ACC112 (cell line): ENCODE results near the gene VSTM2L.

Experiments
- H2AFZ ChIP-seq: fragments of 200-600 bp; sonication (generic); one replicate; pipeline ENCODE4 v1.6.0; 2017; ENCODE audit warnings: antibody characterized with exemption, low read length; ENCODE audit not compliant: unreplicated experiment
- H3K27ac ChIP-seq: fragments of 200-600 bp; sonication (generic); 2 replicates; pipeline ENCODE4 v1.5.1; 2014; ENCODE audit warnings: low read depth, mild to moderate bottlenecking, antibody characterized with exemption, low read length, moderate library complexity
- H3K27me3 ChIP-seq: fragments of 200-600 bp; sonication (generic); 2 replicates; pipeline ENCODE4 v1.6.1; 2014; ENCODE audit warnings: mild to moderate bottlenecking, antibody characterized with exemption, low read length, moderate library complexity, mixed read lengths; ENCODE audit not compliant: insufficient read depth
- H3K36me3 ChIP-seq: fragments of 200-600 bp; sonication (generic); 2 replicates; pipeline ENCODE4 v1.6.1; 2016; ENCODE audit warnings: mild to moderate bottlenecking, antibody characterized with exemption, low read length, moderate library complexity, mixed read lengths; ENCODE audit not compliant: insufficient read depth
- H3K4me1 ChIP-seq: fragments of 200-600 bp; sonication (generic); one replicate; pipeline ENCODE4 v1.6.1; 2016; ENCODE audit warnings: low read length, mixed read lengths; ENCODE audit not compliant: insufficient read depth, unreplicated experiment, control insufficient read depth
- H3K4me3 ChIP-seq: fragments of 200-600 bp; sonication (generic); 2 replicates; pipeline ENCODE4 v1.5.1; 2014; ENCODE audit warnings: mild to moderate bottlenecking, low read depth, low read length
- H3K79me2 ChIP-seq: fragments of 200-600 bp; sonication (generic); one replicate; pipeline ENCODE4 v1.6.0; 2016; ENCODE audit warnings: low read length; ENCODE audit not compliant: control insufficient read depth, unreplicated experiment, insufficient read depth

VSTM2L gene

GRCh38 chr20:37932919-37933318 lies 30.0 kb downstream of the VSTM2L start:
- Histone ChIP-seq H3K79me2 (no peaks in the 10 kb centered on the region), H3K27me3 (peaks cover 20% of the 10 kb centered on the region; the same call in 1 of the 2 replicates)

DNA sequence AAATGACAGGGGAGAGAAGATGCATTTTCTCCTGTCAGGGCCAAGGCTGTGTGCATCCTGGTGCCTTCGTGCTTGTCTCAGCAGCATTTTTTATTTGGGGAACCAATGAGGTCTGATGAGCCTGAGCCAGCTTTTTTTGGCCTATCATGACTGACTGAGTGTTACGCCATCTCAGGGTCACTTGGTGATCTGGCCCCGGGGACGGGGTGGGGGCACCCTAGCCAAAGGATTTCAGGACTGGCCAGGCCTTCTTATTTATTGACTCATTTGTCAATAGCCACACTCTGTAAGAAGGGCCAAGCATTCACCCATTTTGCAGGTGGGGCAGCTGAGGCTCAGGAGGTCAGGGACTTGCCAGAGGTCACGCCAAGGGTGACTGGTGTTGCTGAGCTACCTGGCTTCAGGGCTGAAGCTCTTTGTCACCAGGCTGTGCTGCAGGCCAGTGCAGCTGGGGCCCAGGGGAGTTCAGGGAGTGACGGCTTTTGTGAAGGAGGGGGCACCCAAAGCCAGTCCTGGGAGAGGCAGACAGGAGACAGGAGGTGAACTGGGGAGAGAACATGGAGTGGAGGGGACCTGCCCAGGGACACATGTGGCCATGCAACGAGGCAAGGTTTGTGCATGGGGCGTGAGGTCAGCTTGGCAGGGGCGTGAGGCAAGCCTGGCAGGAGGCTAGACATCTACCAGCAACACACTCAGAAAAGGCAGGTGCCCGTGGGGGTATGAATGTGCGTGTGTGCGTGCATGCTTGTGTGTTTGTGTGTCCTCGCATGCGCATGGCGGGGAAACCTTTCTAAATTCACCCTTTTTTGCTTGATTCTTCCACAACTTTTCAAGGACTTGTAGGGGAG lies 31.1 kb downstream of the VSTM2L start:
- H3K4me1 ChIP-seq: no peaks in the 10 kb centered on the region
- H3K36me3 ChIP-seq: no peaks in the 10 kb centered on the region
- H2AFZ ChIP-seq: no peak overlapping the region
- no peaks in the 10 kb centered on the region for H3K79me2 ChIP-seq
- no peak overlapping the region for H3K4me3 ChIP-seq
- H3K27ac ChIP-seq: no peak overlapping the region
- H3K27me3 ChIP-seq: peaks cover 17% of the 10 kb centered on the region; the same call in 1 of the 2 replicates

More at GRCh38 chr20:37932919-37933318, 30.0 kb downstream of the VSTM2L start:
- no peaks in the 10 kb centered on the region for H3K36me3 ChIP-seq
- no peak overlapping the region for H2AFZ ChIP-seq
- no peaks in the 10 kb centered on the region for H3K4me1 ChIP-seq
- no peak overlapping the region for H3K27ac ChIP-seq
- H3K4me3 ChIP-seq: no peak overlapping the region

DNA sequence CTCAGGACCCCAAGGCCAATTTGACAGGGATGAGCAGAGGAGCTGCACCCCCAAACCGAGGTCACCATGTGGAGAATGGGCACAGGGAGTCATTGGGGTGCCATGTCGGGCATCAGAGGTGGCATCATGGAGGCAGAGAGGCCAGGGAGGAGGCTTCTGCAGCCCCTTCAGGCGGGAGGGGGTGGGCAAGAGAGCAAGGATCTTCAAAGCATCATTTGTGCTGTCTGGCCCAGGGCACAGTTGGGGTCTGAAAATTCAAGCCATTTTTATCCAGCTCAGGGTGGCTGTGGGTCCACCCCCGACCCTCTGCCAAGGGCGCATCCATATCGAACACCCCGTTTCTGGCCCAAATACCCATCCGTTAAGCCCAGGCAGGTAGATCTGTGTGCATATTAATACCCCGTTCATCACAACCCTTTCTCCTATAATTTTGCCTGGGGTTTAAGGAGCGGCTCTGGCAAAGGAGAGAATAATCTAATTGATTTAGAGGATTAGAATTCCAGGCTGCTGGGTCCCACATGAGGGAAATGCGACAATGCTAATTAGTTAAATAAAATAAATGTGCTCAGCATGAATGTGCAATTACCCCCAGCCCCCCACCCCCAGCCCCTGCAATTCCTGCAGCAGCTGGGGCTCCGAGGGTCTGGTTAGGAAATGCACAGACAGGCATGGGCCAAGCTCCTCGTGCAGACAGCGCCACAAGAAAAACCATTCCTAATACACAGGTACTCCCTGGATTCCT lies 31.9 kb downstream of the VSTM2L start:
- Histone ChIP-seq H3K27me3 (peaks cover 11% of the 10 kb centered on the region; the same call in 1 of the 2 replicates), H3K79me2 (no peaks in the 10 kb centered on the region), H2AFZ (no peak overlapping the region), H3K4me1 (no peaks in the 10 kb centered on the region), H3K27ac (no peak overlapping the region), H3K4me3 (no peak overlapping the region), H3K36me3 (no peaks in the 10 kb centered on the region)

DNA sequence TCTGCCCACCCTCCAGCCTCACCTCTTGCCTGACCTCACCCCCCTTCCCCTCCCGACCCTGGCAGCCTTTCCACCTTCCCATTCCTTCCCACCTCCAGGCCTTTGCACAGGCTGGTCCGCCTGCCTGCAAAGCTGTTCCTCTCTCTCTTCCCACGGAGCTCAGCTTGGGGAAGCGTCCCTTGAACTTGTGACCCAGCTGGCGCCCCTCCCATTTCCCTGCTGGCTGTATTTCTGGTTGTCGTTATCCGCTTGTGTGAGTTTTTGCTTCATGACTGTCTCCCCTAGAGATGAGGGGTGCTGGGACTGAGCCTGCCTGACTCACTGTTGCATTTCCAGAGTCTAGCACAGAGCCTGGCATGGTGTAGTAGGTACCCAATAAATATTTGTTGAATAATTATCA lies 32.5 kb downstream of the VSTM2L start:
- no peak overlapping the region for H3K4me3 ChIP-seq
- no peaks in the 10 kb centered on the region for H3K4me1 ChIP-seq
- H3K79me2 ChIP-seq: no peaks in the 10 kb centered on the region
- no peaks in the 10 kb centered on the region for H3K36me3 ChIP-seq
- no peak overlapping the region for H2AFZ ChIP-seq
- no peak overlapping the region for H3K27ac ChIP-seq
- peaks cover 4% of the 10 kb centered on the region; the same call in 1 of the 2 replicates for H3K27me3 ChIP-seq

DNA sequence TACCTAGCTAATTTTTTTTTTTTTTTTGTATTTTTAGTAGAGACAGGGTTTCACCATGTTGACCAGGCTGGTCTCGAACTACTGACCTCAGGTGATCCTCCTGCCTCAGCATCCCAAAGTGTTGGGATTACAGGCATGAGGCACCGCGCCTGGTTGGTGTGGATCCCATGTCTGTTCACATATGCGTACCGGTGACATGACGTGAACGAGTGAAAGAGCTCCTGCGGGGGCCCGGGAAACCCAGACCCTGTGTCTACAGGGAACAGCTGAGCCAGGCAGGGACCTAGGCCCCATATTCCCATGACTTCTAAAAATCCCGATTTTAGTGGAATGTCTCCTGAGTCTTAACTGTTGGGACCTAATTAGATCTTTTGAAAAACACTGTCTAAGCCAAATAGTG lies 33.1 kb downstream of the VSTM2L start:
- Histone ChIP-seq H3K27ac (no peak overlapping the region), H3K27me3 (peaks cover 1% of the 10 kb centered on the region; the same call in 1 of the 2 replicates), H3K36me3 (no peaks in the 10 kb centered on the region), H2AFZ (no peak overlapping the region), H3K4me1 (no peaks in the 10 kb centered on the region), H3K79me2 (no peaks in the 10 kb centered on the region), H3K4me3 (no peak overlapping the region)

GRCh38 chr20:37936451-37936850 lies 33.5 kb downstream of the VSTM2L start:
- Histone ChIP-seq H3K27me3 (no peaks in the 10 kb centered on the region; the same call in 1 of the 2 replicates), H3K27ac (no peak overlapping the region), H3K36me3 (no peaks in the 10 kb centered on the region), H2AFZ (no peak overlapping the region), H3K4me3 (no peak overlapping the region), H3K79me2 (no peaks in the 10 kb centered on the region), H3K4me1 (no peaks in the 10 kb centered on the region)

- no peak overlapping the region for H3K27ac ChIP-seq
Measured at GRCh38 chr20:37937686-37938085, 34.8 kb downstream of the VSTM2L start.

DNA sequence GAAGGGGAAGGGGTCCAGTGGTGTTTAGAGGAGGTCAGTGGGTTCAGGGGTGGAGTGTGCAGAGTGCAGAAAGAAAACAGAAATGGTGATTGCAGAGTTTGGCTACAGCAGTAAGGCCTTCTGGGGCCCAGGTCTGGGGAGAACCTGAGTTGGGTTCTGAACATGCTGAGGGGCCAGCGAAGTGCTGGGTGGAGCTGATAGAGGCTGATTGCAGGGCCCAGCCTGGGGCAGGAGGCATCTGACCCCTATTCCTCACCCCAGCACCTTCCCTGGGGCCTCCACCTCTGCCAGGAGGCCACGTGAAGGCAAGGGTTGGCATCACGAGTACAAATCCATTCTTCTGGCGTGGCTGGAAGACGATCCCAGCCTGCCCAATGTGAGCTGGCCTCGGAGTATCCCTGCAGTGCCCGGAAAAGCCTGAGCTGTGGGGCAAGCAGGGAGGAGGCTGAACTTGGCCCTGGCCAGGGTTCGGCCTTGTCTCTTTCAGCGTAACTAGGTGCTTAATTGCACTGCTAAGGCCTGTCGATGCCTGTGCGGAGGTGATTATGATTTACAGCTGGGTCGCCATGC lies 35.3 kb downstream of the VSTM2L start:
- Histone ChIP-seq H2AFZ (no peak overlapping the region), H3K4me3 (no peak overlapping the region), H3K27me3 (no peaks in the 10 kb centered on the region), H3K79me2 (no peaks in the 10 kb centered on the region), H3K4me1 (no peaks in the 10 kb centered on the region), H3K27ac (no peak overlapping the region), H3K36me3 (no peaks in the 10 kb centered on the region)

More at GRCh38 chr20:37937686-37938085, 34.8 kb downstream of the VSTM2L start:
- H3K4me3 ChIP-seq: no peak overlapping the region
- H3K36me3 ChIP-seq: no peaks in the 10 kb centered on the region
- no peak overlapping the region for H2AFZ ChIP-seq
- no peaks in the 10 kb centered on the region; the same call in 1 of the 2 replicates for H3K27me3 ChIP-seq
- H3K79me2 ChIP-seq: no peaks in the 10 kb centered on the region
- H3K4me1 ChIP-seq: no peaks in the 10 kb centered on the region

DNA sequence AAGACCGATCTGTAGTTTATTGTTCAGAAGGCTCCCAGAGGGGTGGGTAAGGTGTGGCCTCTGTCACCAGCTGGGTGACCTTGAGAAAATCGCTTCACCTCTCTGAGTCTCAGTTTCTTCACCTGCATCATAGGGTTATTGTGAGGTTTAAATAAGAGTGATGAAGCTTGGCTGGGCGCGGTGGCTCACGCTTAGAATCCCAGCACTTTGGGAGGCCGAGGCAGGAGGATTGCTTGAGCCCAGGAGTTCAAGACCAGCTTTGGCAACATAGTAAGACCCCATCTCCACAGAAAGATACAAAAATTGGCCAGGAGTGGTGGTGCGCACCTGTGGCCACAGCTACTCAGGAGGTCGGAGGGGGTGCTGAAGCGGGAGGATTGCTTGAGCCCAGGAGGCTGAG lies 36.0 kb downstream of the VSTM2L start:
- H3K79me2 ChIP-seq: no peaks in the 10 kb centered on the region
- H3K4me3 ChIP-seq: no peak overlapping the region
- H3K36me3 ChIP-seq: no peaks in the 10 kb centered on the region
- no peaks in the 10 kb centered on the region for H3K27me3 ChIP-seq
- no peak overlapping the region for H3K27ac ChIP-seq
- no peak overlapping the region for H2AFZ ChIP-seq
- H3K4me1 ChIP-seq: no peaks in the 10 kb centered on the region

GRCh38 chr20:37939701-37940560 lies 37.0 kb downstream of the VSTM2L start:
- no peaks in the 10 kb centered on the region for H3K36me3 ChIP-seq
- no peak overlapping the region for H2AFZ ChIP-seq
- H3K4me3 ChIP-seq: no peak overlapping the region
- H3K4me1 ChIP-seq: no peaks in the 10 kb centered on the region
- H3K79me2 ChIP-seq: no peaks in the 10 kb centered on the region
- no peaks in the 10 kb centered on the region for H3K27me3 ChIP-seq
- no peak overlapping the region for H3K27ac ChIP-seq
